C4-2B (cell line): ENCODE data around the gene MYO7A.
"Not testable (repeated sequence)": the region's sequence is repeated elsewhere in the genome, so short reads cannot be mapped to it uniquely, and the experiment has no call there.

Experiments used
- ZFX ChIP-seq: fragments of 450-650 bp; IDR thresholded peaks from 2 replicates; pipeline ENCODE4 v1.6.1; 2017
- TF ChIP-seq, protein P1 (sequence below): fragments of 450-650 bp; conservative IDR thresholded peaks from 2 replicates; pipeline ENCODE4 v1.5.1; 2017; ENCODE audit warnings: mild to moderate bottlenecking

DNA sequence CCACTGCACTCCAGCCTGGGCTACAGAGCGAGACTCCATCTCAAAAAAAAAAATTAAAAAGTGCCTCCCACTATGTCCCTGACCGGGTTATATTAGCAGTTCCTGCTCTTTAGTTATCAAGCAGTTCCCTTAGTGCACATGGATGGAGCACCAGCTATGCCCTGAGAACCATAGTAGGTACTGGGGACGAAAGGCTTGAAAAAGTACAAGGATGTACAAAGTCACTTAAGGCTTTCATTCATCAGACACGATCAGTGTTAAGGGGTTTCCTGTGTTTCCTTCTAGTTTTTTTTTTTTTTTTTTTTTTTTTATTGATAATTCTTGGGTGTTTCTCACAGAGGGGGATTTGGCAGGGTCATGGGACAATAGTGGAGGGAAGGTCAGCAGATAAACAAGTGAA, 30.9 kb upstream of the MYO7A start:
- TF ChIP-seq, protein P1, sequence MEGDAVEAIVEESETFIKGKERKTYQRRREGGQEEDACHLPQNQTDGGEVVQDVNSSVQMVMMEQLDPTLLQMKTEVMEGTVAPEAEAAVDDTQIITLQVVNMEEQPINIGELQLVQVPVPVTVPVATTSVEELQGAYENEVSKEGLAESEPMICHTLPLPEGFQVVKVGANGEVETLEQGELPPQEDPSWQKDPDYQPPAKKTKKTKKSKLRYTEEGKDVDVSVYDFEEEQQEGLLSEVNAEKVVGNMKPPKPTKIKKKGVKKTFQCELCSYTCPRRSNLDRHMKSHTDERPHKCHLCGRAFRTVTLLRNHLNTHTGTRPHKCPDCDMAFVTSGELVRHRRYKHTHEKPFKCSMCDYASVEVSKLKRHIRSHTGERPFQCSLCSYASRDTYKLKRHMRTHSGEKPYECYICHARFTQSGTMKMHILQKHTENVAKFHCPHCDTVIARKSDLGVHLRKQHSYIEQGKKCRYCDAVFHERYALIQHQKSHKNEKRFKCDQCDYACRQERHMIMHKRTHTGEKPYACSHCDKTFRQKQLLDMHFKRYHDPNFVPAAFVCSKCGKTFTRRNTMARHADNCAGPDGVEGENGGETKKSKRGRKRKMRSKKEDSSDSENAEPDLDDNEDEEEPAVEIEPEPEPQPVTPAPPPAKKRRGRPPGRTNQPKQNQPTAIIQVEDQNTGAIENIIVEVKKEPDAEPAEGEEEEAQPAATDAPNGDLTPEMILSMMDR, result not testable (repeated sequence)
- not testable (repeated sequence) for TF ChIP-seq ZFX
